Suprapubic skin (tissue), 4 donors: Measurements from ENCODE around the gene RXRA. TPM values are rescaled to one million over a fixed set of nuclear protein-coding genes. Genes with fewer than 3 reads are reported as not detected.

Experiments used
- DNase-seq, 2 donors: peaks; one replicate each; pipeline ENCODE4 v3.0.0-alpha.2; 2019; ENCODE audit warnings: low spot score in 2 of 2
- H3K27ac ChIP-seq: fragments of 200-600 bp; sonication (generic); one replicate; pipeline ENCODE4 v1.5.1; 2019
- H3K27me3 ChIP-seq: fragments of 200-600 bp; sonication (generic); one replicate; pipeline ENCODE4 v1.5.1; 2019
- H3K36me3 ChIP-seq: fragments of 200-600 bp; sonication (generic); one replicate; pipeline ENCODE4 v1.5.1; 2019
- H3K4me1 ChIP-seq: fragments of 200-600 bp; sonication (generic); one replicate; pipeline ENCODE4 v1.5.1; 2019
- H3K4me3 ChIP-seq: fragments of 200-600 bp; sonication (generic); one replicate; pipeline ENCODE4 v1.5.1; 2019; ENCODE audit warnings: mild to moderate bottlenecking
- H3K9me3 ChIP-seq: fragments of 200-600 bp; sonication (generic); one replicate; pipeline ENCODE4 v1.5.1; 2019
- CTCF ChIP-seq, 2 donors: fragments of 200-600 bp in 1 of 2; fragments of 450-650 bp in 1 of 2; sonication (generic) in 1 of 2; IDR thresholded peaks; one replicate each; pipeline ENCODE4 v1.5.1; 2016 to 2019; ENCODE audit warnings: antibody characterized with exemption in 2 of 2, mild to moderate bottlenecking in 1 of 2, moderate library complexity in 1 of 2
- EP300 ChIP-seq: sonication (generic); formaldehyde crosslinking; IDR thresholded peaks from one replicate; pipeline ENCODE4 v1.6.1; 2017; ENCODE audit warnings: antibody characterized with exemption
- POLR2A ChIP-seq, 2 donors: fragments of 450-650 bp; IDR thresholded peaks; one replicate each; pipeline ENCODE4 v1.6.1; 2017; ENCODE audit warnings: antibody characterized with exemption in 2 of 2, mild to moderate bottlenecking in 2 of 2, moderate library complexity in 2 of 2
- POLR2AphosphoS5 ChIP-seq, 3 donors: sonication (generic); formaldehyde crosslinking; IDR thresholded peaks; one replicate each; pipeline ENCODE4 v1.6.1; 2017; ENCODE audit warnings: antibody characterized with exemption in 3 of 3
- WGBS: methylation state at CpG from one replicate; pipeline ENCODE4 v1.1.5; 2018; 5-methylcytosine and 5-hydroxymethylcytosine counted together
- total RNA-seq, 4 donors: library from RNA; depleted of rRNA; stranded (reverse); fragments of >200 nt; gene quantifications; one replicate each; pipeline ENCODE4 v1.1.0, GENCODE V29; 2016

Gene RXRA
- total RNA-seq, 4 donors from 2014 or later: 165 to 240 (median 185) TPM

GRCh38 chr9:134444038-134444315 lies 117.7 kb downstream of the RXRA start:
- Histone ChIP-seq H3K36me3 (no peaks in the 10 kb centered on the region), H3K4me3 (no peak overlapping the region), H3K4me1 (peaks cover 36% of the 10 kb centered on the region), H3K27ac (no peak overlapping the region), H3K27me3 (no peaks in the 10 kb centered on the region), H3K9me3 (peaks cover 3% of the 10 kb centered on the region)
- TF ChIP-seq POLR2A (IDR thresholded peaks at IDR 0.05) (no peak), CTCF (IDR thresholded peaks at IDR 0.05) (no peak), POLR2AphosphoS5 (IDR thresholded peaks at IDR 0.05) (no peak), EP300 (no peak)
- DNase-seq: no peak
- 83% methylated on average over 2 of the region's 2 CpGs for WGBS

- DNase-seq: no peak
- TF ChIP-seq EP300 (no peak), POLR2AphosphoS5 (IDR thresholded peaks at IDR 0.05) (no peak), POLR2A (IDR thresholded peaks at IDR 0.05) (no peak), CTCF (IDR thresholded peaks at IDR 0.05) (no peak)
- WGBS: 69% methylated on average over 8 of the region's 8 CpGs
- Histone ChIP-seq H3K36me3 (no peaks in the 10 kb centered on the region), H3K27ac (no peak overlapping the region), H3K27me3 (no peaks in the 10 kb centered on the region), H3K9me3 (peaks cover 6% of the 10 kb centered on the region), H3K4me1 (peaks cover 36% of the 10 kb centered on the region), H3K4me3 (no peak overlapping the region)
Observed at GRCh38 chr9:134445000-134445399, 118.7 kb downstream of the RXRA start.

- Histone ChIP-seq H3K4me1 (no peaks in the 10 kb centered on the region), H3K9me3 (peaks cover 6% of the 10 kb centered on the region), H3K36me3 (no peaks in the 10 kb centered on the region), H3K4me3 (no peak overlapping the region), H3K27ac (no peak overlapping the region), H3K27me3 (no peaks in the 10 kb centered on the region)
- WGBS: 18% methylated on average over 9 of the region's 10 CpGs
- peak; percentile 95 to 96 for DNase-seq
- peak; percentile 88 to 92 for TF ChIP-seq CTCF (IDR thresholded peaks at IDR 0.05)
- TF ChIP-seq EP300: no peak
- TF ChIP-seq POLR2A (IDR thresholded peaks at IDR 0.05): no peak
- TF ChIP-seq POLR2AphosphoS5 (IDR thresholded peaks at IDR 0.05): peak in 2 of 3 donors; percentile 26 to 47
Observed at GRCh38 chr9:134449180-134449916, 123.1 kb downstream of the RXRA start.

- Histone ChIP-seq H3K36me3 (no peaks in the 10 kb centered on the region), H3K27me3 (no peaks in the 10 kb centered on the region), H3K9me3 (peaks cover 6% of the 10 kb centered on the region), H3K27ac (no peak overlapping the region), H3K4me3 (no peak overlapping the region), H3K4me1 (peaks cover 16% of the 10 kb centered on the region)
- no peak for DNase-seq
- TF ChIP-seq CTCF (IDR thresholded peaks at IDR 0.05): no peak
- TF ChIP-seq EP300: no peak
- no peak for TF ChIP-seq POLR2AphosphoS5 (IDR thresholded peaks at IDR 0.05)
- TF ChIP-seq POLR2A (IDR thresholded peaks at IDR 0.05): no peak
- WGBS: 99% methylated on average over 2 of the region's 2 CpGs
Observed at GRCh38 chr9:134451700-134452458, 125.6 kb downstream of the RXRA start.

- Histone ChIP-seq H3K27ac (no peak overlapping the region), H3K4me1 (peaks cover 23% of the 10 kb centered on the region), H3K36me3 (no peaks in the 10 kb centered on the region), H3K9me3 (peaks cover 6% of the 10 kb centered on the region), H3K27me3 (no peaks in the 10 kb centered on the region), H3K4me3 (no peak overlapping the region)
- TF ChIP-seq CTCF (IDR thresholded peaks at IDR 0.05): no peak
- TF ChIP-seq POLR2A (IDR thresholded peaks at IDR 0.05): no peak
- TF ChIP-seq EP300: no peak
- no peak for TF ChIP-seq POLR2AphosphoS5 (IDR thresholded peaks at IDR 0.05)
- no peak for DNase-seq
- 91% methylated on average over 4 of the region's 4 CpGs for WGBS
Observed at GRCh38 chr9:134452728-134453127, 126.5 kb downstream of the RXRA start.
